Pons (tissue), 1 donor: Measurements from ENCODE around the gene GOLGA6L9.
"Not testable (repeated sequence)": the region's sequence is repeated elsewhere in the genome, so short reads cannot be mapped to it uniquely, and the experiment has no call there.

ENCODE experiments used
- DNase-seq: peaks from one replicate; pipeline ENCODE4 v3.0.0-alpha.2; 2016; ENCODE audit warnings: low spot score

GOLGA6L9 gene, protein sequence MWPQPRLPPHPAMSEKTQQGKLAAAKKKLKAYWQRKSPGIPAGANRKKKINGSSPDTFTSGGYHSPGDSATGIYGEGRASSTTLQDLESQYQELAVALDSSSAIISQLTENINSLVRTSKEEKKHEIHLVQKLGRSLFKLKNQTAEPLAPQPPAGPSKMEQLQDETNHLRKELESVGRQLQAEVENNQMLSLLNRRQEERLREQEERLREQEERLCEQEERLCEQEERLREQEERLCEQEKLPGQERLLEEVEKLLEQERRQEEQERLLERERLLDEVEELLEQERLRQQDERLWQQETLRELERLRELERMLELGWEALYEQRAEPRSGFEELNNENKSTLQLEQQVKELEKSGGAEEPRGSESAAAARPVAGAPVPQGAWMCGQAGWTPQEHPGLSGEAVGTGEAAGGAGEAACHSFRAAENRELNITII

DNA sequence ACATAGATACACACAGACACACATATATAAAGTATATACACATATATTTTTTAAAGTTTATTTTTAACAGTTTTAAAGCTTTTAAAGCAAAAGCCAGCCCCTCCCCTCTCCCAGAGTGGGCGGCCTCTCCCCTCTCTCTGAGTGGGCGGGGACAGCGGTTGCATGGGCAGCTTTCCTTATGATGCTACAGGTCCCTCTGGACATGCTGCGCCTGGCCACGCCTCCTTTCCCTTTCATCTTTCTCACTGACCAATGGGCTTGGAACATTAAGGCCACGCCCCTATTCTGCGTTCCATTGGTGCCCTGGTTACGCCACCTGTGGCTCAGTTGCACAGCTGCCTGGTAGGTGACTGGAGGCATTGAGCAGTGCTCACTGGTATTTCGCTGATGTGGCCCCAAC, at the start of gene GOLGA6L9:
TSS of gene GOLGA6L9 (plus strand) at position 124 of the 400 bp plus-strand sequence. CDS start at position 388, 264 bp downstream.
- DNase-seq = not testable (repeated sequence)

DNA sequence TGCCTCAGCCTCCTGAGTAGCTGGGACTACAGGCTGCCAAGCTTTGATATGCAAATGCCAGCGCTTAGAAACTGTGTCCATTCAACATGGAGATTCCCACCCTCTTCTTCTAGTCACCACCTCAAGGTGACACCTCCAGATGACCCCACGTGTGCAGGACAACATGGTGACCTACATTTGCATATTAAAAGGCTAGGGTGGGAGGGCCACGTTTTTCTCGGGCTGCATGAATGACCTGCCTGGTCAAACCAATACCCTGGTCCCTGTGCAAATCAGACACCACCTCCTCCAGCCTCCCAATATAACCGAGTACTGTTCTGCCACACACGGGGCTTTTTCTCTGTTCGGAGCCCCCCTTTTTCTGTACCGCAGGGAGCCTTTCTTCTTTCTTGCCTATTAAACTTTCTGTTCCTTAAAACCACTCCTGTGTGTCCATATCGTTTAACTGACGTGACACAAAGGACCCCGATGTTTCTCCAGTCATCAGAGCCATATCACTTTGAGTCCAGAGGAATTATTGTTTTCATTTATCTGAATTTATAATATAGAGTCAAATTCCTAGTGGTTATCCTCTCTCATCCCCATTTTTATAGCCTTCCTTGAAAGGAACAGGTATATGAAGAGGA, 48.2 kb upstream of the GOLGA6L9 start:
- DNase-seq = not testable (repeated sequence)

DNA sequence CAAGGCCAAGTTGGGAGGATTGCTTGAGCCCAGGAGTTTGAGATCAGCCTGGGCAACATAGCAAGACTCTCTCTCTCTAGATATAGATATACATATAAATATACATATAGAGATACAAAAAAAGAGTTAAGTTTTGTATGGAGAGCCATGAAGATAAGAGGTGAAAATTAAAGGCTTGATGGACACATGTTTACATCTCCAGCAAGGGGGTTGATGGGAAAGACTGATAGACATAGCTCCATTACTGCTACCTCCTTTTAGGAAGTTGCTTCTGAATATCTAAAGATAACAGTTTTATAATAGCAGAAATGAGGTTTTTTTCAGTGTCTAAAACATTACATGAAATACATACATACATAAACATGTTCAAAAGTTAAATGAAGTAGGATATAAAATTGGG, 42.4 kb upstream of the GOLGA6L9 start:
- not testable (repeated sequence) for DNase-seq

DNA sequence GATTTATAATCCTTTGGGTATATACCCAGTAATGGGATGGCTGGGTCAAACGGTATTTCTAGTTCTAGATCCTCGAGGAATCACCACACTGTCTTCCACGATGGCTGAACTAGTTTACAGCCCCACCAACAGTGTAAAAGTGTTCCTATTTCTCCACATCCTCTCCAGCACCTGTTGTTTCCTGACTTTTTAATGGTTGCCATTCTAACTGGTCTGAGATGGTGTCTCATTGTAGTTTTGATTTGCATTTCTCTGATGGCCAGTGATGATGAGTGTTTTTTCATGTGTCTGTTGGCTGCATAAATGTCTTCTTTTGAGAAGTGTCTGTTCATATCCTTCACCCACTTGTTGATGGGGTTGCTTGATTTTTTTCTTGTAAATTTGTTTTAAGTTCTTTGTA, 39.5 kb upstream of the GOLGA6L9 start:
- DNase-seq = not testable (repeated sequence)

DNA sequence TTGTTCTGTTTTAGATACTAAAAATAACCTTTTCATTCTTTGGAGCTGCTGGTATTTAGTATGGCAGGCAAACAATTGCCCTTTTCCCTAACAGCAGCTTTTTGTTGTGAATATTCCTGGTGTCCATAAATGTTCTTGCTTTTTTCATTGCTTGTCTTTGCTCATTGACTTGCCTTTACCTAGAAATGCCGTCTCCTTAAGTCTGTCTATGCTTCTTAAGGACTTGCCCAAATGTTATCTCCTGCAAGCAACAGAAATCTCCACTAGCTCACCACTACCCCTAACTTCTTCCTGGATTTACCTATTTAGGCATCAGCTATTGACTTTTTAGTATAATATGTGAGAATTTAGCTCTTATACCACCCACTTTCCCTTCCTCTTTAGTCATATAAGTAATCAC, 37.5 kb upstream of the GOLGA6L9 start:
- DNase-seq = not testable (repeated sequence)

DNA sequence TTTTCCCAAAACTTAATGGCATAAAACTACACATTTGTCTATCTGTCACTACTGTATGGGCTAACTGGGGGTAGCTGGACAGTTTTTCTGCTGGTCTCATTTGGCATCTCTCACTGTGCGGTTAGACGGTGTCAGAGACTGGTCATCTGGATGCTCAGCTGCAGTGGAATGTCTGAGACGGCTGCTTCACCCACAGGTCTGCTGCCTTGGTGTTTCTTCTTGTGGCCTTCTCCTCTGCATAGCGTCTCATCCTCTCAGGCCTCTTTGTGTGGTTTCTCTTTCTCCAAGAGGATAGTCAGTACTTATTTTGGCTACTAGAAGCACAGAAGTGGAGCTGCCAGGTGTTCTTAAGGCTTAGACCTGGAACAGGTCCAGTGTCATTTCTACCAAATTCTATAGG, 35.9 kb upstream of the GOLGA6L9 start:
- no peak for DNase-seq

DNA sequence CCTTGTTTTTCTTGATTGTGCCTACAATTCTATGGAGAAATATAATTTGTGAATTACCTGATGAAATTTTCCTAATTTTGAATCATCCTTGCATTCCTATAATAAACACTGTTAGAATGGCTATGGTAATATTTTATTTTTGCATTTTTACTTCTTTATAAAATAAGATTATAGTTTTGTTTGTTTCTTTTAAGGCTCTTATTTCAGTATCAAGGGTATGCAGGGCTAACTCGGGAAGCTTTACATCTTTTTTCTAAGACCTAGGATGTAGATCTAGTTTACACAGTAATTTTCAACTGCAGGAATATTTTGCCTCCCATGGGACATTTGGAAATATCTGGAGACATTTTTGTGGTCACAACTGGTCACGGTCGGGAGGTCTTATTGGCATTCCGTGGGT, 33.8 kb upstream of the GOLGA6L9 start:
- not testable (repeated sequence) for DNase-seq

DNA sequence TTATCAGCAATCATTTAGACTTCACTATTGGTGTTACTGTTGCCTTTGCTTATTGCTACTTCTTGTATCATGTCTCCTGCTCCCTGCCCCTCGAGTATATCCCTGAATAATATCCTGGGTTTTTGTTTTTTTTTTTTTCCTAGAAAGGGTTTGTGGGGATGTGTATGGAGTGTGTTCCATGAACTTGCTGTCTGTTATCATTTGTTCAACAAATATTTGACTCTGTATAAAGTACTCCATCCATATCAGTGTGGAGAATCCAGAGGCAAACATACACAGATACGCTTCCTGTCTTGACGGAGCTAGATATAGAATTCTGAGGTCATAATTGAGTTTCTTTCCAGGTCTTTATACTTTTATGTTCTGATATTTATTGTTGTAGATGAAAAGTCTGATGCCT, 31.8 kb upstream of the GOLGA6L9 start:
- DNase-seq = no peak

DNA sequence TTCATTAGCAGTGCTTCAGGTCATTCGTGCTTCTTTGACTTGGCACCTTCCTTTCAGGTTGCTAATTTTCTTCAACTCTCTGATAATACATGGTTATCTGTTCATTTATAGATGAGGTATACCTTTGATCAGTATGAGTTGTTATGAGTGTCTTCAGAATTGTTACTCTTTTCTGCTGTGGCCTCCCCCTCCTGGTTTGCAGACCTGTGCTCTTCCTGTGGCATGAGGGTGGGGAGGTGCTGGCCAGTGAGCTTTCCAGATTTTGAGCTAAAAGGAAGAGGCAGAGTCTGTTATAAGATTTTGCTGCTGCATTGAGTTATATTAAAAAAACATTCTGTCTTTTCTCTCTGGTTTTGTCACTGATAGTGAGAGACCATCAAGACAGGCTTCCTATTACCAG, 30.8 kb upstream of the GOLGA6L9 start:
- DNase-seq = no peak

DNA sequence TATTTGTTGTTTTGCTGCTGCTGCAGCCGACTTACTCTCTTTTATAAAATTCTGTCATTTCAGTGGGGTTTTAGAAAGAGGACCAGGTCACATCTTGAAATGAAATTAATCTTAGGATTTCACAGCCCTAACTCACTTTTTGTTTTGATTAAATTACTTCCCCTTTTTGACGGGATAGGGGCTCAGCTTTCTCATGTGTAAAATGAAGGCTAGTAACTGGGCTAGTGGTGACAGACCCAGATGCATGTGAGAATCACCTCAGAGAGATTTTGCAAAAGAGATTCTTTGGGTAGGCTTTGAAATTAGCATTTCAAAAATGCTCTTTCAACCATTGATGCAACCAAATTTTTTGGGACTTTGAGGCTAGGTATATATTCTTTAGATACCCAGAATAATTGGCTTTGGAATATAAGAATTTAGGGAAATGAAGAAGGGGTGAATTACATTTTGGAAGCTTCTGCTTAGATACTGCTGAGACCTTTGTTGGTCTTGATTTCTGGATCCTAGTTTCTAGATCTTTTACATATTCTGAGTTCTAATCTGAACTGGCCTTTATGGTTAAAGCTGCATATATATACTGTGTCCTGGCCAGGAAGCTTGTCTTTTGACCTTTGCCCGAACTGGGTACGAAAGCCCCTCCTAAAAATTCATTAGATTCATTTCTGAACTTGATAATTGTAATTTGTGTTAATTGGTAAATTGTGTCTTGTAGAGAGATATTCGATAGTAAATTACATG, 30.1 kb upstream of the GOLGA6L9 start:
- DNase-seq = not testable (repeated sequence)

DNA sequence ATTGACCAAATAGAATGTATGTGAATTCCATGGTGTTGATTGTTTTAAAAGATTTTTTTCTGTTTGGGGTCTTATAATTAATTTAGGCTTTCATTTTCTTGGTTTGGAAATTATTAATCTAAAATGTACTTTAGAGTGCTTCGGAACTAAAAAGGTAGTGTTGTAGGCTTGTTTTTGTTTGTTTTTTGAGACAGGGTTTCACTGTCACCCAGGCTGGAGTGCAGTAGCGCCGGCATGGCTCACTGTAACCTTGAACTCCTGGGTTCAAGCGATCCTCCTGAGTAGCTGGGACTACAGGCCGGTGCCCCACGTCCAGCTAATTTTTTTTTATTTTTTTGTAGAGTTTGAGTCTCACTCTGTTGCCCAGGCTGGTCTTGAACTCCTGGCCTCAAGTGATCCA, 27.7 kb upstream of the GOLGA6L9 start:
- not testable (repeated sequence) for DNase-seq

DNA sequence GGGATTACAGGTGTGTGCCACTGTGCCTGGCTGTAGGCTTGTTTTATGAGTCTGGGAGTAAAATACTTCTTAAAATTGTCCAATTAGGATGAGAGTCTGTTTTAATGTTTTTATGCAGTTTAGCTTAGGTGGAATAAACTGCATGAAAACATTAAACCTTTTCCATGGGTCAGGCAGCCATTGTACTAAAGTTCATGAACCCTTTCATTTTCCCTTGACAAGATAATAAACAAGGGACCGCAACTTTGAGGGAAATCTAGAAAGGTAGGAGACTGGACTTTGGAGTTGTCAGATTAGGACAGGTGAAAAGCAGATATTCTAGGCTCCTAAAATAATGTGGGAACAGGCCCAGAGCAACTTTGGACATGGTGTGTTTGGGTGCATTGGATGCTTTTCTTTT, 27.3 kb upstream of the GOLGA6L9 start:
- DNase-seq = not testable (repeated sequence)

DNA sequence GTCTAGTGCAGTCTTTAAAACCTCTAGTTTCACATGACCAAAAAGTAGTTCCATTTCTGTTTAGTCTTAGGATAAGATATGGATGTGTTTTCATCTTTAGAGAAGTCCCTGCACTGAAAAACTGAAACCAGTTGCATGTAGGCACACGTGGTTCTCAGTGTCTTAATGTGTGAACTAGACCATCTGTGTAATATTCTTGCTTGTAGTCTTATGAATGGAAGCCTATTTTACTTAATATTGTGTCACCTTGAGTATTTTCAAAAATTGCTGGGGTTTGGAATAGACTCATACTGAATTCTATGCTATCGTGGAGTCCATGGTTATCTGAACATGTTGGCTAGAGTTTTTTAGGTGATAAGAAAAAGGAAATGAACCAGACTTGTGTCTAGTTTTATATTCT, 23.4 kb upstream of the GOLGA6L9 start:
- DNase-seq = not testable (repeated sequence)

DNA sequence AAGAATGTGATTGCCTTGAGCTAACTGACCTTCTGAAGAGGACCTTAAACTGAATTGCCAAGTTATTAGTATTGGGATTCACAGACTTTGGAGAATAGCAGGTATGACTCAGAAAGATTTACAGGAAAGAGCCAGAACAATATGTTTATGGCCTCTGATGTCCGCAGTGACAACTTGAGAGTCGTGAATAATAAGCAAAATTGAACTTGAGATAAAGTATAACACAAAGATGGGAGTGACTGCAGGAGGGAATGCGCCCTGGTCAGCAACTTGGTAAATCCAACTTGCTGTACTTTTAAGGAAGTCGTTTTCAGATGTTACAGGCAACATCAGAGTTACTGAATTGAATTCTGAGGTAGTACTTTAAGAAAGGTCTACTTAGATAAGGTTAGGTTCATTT, 19.3 kb upstream of the GOLGA6L9 start:
- DNase-seq = not testable (repeated sequence)

DNA sequence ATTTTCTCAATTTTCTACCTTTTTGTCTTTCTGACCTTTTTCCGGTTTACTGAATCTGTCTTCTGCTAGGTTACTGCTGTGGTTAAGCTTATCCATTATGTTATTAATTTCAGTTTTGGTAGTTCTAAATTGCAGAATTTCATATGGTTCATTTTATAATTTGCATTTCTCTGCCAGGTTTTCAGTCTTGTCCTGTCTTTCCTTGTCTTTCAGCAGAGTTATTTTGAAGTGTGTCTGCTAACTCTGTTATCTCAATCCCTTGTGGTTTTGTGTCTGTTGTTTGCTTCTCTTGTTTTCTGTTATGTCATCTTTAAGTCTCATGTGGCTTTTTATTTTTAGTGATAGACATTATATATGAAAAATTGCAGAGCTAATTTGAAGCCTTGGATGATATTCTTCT, 18.0 kb upstream of the GOLGA6L9 start:
- DNase-seq = not testable (repeated sequence)

DNA sequence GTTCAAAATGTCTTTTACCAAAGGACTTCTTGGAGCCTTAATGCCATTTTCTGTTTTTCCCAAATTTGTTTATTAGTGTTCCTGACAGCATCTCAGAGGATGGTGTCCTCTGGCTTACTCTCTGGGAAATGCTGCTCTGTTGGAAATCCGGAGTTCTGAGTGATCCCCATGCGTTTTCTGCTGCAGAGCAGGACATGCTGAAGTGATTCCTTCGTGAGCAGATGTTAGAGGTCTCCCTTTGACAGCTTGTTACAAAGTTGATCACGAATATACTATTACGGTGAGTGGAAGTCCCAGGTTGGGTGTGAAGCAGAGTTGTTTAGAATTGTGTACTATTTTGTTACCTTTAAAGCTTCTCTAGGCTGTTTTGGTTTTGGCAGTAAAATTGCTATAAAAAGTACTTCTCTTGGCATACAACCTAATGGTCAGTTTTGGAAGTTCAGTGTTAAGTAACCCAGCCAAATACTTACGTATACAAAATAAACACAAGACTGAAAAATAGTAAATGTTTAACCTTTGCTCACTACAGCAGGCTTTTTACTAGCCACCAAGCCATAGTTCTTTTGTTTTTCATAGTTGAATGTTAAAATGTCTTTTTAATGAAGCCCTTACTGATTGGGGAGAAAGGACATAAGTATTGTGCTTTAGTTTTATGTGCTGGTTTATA, 15.0 kb upstream of the GOLGA6L9 start:
- DNase-seq = not testable (repeated sequence)

DNA sequence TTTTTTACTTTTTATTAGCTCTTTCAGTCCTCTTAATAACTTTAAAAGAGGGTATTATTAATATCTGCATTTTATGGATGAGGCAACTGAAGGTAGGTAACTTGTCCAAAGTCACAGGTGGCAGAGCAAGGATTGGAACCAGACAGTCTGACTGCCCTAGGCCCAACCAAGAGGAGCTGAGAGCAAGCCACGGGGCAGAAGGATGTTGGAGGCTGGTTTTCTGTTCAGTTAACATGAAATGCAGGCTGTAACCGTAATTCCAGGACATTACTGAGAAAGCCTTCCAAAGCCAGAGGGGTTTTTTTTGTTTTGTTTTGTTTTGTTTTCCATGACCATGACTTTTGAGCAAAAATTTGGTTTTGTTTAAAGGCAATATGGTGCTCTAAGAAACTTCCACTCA, 9.1 kb upstream of the GOLGA6L9 start:
- not testable (repeated sequence) for DNase-seq

DNA sequence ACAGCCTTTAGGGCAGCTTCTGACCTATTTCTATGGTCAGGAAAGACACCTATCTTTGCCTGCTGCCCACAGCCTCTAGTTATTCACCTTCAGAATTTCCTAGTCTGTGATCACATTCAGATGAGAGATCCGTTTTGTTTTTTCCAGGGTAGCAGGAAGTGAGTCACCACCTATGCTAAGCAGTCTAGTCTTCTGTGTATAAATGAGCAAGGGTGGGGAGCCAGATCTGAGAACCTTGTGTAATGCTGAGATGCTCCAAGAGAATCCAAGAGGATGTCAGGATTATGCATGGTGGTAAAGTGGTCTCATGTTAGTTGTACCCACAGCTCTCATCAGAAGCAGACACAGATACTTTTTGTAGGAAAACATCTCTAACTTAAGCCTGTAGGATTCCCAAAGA, 8.7 kb upstream of the GOLGA6L9 start:
- DNase-seq = not testable (repeated sequence)

DNA sequence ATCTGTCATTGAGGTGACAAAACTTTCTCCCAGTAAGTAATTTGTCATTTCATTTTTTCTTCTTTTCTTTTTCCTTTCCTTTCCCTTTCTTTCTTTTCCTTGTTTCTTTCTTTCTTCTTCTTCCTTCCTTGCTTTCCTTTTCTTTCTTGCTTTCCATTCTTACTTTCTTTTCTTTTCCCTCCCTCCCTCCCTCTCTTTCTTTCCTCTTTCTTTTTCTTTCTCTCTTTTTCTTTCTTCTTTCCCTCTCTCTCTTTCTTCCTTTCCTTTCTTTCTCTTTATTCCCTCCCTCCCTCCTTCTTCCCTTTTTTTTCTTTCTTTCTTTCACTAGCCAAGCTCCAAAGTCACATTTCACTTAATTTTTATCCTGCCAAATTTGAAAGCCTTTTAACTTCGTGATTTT, 2.5 kb upstream of the GOLGA6L9 start:
- DNase-seq = not testable (repeated sequence)

DNA sequence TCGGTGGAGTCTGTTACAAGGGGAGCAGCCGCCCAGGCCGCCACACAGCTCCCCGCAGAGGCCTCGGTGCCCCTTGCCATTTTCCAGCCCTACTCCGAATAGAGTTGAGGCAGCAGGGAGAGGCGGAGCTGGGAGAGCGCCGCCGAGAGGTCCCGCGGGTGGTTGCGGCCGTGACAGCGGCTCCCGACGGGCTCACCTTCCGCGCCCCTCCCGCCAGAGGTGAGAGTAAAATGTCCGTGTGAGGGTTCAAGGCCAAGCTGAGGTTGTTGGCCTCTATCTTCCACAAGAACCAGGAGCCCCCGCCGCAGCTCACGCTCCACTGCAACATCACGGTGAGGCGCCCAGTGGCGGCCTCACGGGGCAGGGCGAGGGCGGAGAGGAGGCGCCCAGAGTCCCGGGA, 15.8 kb downstream of the GOLGA6L9 start:
- not testable (repeated sequence) for DNase-seq

DNA sequence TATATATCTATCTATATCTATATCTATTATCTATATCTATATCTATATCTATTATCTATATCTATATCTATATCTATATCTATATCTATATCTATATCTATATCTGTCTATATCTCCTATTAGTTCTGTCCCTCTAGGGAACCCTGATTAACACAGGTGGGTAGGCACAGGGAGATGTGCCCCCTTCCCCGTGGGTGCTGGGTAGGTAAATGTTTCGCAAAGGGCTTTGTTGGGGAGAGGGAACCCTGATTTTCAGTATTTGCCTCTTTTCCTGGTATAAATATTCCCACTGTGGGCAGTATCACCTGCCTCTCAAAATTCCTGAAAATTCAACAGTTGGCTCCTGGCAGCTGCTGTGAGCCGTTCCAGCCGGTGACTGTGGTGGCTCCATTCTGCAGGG, 27.7 kb downstream of the GOLGA6L9 start:
- DNase-seq = not testable (repeated sequence)

DNA sequence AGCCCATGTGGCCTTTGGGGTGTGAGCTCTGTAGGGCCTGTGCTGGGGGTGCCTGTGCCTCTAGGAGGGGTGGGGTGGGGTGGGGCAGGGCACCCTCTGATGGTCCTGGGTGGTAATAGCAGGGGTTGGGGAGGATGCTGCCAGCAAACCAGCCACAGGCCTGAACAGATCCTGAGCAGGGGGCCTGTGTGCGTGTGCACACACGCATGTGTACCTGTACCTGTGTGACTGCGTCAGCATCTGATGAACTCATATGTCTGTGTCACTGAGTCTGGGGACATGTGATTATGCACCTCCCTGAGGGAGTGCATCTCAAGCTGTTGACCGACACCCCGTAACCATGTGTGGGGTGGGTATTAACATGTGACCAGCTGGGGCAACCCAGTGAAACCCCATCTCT, 36.0 kb downstream of the GOLGA6L9 start:
- not testable (repeated sequence) for DNase-seq
